ENCODE results near the gene PRR36.

The PRR36 gene

DNA sequence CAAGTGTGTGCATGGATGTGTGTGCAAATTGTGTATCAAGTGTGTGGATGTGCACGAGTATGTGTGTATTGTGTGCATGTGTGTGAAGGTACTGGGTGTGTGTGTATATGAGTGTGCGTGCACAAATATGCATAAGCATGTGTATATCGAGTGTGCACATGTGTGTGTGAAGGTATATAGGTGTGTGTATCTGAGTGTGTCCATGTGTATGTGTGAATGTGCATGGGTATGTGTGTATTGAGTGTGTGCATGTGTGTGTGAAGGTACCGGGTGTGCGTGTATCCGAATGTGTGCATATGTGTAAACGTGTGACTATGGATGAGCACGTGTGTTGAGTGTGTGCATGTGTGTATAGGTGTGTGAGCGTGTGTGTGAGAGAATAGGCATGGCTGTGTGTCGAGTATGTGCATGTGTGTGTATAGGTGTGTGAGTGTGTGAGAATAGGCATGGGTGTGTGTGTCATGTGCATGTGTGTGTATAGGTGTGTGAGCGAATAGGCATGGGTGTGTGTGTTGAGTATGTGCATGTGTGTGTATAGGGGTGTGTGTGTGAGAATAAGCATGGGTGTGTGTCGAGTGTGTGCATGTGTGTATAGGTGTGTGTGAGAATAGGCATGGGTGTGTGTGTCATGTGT lies 31.4 kb downstream of the PRR36 start:
- DNase-seq = no peak

DNA sequence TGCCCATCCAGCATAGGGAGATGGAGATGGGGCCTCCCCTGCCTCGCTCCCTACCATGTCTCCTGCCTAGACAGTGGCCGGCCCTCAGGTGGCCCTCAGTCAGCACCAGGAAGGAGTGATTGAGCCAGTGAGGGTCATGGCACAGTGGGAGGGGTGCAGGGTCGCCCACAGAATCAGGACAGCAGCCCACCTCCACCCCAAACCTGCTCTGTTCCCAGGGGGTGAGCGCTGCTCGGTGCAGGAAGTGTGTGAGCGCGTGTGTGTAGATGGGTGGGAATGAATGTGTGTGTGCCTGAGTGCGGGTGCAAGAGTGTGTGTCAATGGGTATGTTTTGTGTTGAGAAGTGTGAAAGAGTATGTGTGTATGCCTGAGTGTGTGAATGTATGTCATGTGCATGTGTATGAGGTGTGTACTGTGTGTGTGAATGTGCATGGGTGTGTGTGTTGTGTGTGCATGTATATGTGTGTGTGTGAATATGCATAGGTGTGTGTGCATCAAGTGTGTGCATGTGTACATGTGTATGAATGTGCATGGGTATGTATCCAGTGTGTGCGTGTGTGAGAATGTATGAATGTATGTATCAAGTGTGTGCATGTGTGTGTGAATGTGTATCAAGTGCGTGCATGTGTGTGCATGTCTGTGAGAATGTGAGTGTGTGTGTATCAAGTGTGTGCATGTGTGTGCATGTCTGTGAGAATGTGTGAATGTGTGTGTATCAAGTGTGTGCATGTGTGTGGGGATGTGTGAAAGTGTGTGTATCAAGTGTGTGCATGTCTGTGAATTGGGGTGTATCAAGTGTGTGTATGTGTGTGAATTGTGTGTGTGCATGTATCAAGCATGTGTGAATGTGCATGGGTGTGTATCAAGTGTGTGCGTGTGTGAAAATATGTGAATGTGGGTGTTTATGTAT lies 32.2 kb downstream of the PRR36 start:
- DNase-seq = no peak

DNA sequence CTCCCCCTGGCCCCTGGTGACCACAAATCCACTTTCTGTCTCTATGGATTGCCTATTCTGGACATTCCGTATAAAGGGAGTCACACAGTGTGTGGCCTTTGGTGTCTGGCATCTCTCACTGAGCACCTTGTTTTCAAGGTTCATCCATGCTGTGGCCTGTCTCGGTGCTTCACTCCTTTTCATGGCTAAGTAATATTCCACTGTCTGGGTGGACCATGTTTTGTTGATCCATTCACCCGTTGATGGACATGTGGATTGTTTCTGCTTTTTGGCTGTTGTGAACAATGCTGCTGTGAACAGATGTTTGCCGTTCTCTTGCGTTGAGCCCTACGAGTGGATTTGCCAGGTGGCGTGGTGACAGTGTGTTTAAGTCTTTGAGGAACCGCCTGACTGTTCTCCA lies 33.6 kb downstream of the PRR36 start:
- no peak for DNase-seq

DNA sequence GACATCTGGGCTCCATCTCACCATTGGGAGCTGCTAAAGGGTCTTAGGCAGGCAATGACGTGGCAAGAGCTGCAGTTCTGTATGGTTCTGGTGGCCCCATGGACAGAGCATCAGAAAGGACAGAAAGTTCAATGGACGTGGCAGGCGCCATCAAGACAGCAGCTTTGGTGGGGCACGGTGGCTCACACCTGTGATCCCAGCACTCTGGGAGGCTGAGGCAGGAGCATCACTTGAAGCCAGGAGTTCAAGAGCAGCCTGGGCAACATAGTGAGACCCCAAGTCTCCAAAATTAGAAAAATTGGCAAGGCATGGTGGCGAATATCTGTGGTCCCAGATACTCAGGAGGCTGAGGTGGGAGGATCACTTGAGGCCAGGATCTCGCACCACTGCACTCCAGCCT lies 34.7 kb downstream of the PRR36 start:
- DNase-seq = no peak

DNA sequence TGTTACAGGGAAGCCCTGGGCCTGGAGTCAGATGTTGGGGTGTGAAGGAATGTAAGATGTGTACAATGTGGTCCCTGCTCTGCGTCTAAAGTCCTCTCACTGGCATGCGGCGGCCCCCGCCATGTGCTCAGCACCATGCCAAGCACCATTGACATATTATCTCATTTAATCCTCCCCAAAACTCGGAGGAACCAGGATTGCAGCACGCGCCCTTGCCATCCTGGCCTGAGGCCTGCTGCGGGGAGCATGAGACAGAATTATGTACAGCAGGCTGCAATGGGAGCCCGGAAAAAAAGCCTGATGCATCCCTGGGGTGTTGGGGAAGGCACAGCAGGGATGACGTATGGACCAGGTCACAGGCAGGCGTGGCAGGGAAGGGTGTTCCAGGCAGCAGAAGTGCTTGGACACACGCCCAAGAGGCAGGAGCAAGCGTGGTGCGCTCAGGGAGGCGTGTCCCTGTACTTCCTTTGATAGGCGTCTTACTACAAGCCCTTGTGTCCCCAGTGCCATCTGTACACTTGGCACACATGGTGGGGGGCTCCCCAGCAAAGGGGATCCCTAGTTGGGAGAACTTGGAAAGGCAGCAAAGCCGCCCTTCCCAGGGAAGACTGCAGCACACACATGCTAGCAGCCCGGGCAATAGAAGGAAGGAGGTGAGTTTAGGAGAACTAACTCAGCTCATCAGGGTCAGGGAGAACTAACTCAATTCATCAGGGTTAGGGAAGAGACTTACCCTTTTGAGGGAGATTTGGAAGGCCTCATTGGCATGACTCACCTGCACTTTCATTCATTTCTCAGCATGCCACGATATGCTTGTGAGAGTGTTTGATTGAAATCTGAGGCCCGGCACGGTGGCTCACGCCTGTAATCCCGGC lies 40.7 kb downstream of the PRR36 start:
- no peak for DNase-seq

DNA sequence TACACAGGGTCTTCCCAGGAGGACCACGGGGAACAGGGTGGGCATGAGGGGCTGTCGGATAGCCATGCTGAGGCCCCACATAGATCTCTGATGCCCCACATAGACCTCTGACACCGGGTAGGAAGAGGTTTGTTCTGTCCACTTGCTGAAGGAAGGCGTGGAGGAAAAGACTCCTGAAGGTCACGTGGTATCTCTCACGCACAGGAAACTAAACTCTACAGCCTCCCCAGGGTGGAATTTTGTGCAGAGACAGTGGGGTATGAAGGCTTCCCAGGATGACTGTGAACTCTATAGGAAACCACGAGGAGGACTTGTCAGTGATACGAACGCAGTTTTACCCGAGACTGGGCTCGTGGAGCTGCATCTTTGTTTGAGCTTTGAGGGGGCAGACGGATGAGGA lies 41.4 kb downstream of the PRR36 start:
- no peak for DNase-seq

DNA sequence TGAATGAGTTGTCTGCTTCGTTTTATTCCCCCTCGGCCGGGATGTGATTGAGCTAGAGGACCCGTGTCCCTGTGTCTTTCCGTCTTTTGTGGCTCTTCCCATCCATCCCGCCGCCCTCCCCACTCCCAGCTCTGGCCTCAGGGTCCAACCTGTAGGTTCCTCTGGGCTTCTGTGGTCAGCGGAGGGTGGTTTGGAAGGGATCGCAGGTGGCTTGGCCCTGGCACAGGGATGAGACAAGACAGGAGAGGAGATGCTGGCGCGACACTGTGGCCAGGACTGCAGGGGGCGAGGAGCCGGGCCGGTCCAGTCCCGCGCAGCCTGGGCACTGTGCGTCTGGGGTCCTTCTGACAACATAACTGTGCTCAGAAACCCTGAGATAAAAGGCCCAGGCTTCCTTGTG lies 42.2 kb downstream of the PRR36 start:
- no peak for DNase-seq

DNA sequence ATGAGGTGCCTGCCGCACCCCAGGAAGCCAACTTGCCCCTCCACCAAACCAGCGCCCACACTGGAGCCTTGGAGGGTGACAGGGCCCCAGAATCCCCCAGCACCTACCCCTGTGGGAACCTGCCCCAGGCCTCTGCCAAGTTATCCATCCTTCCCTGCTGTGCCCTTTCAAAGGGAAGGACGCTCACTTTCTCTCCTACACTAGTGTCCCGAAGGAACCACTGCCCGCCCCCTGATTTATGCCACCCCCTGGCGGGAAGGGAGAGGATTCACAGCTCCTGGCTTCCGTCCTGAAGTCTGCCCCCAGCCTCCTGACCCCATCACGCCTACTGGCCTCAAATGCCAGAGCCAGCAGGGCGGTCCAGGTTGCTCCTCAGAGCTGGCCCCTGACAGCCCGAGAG lies 42.7 kb downstream of the PRR36 start:
- DNase-seq = no peak

DNA sequence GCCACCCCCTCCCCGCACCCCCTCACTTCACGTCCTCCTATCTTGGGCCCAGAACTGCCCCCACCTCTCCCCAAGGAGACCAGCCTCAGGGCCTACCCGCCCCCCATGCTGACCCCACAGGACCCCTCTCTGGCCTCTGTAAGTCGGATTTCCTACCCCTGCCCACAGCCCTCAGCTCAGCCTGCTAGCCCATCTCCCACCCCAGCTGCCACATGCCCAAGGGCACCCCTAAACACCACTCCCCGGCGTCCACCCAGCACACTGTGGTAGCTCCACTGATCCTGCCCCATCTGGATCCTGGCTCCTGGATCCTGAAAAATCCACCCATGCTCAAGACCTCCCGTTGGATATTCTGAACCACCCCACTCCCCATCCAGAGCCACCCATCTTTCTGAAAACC lies 43.4 kb downstream of the PRR36 start:
- no peak for DNase-seq

DNA sequence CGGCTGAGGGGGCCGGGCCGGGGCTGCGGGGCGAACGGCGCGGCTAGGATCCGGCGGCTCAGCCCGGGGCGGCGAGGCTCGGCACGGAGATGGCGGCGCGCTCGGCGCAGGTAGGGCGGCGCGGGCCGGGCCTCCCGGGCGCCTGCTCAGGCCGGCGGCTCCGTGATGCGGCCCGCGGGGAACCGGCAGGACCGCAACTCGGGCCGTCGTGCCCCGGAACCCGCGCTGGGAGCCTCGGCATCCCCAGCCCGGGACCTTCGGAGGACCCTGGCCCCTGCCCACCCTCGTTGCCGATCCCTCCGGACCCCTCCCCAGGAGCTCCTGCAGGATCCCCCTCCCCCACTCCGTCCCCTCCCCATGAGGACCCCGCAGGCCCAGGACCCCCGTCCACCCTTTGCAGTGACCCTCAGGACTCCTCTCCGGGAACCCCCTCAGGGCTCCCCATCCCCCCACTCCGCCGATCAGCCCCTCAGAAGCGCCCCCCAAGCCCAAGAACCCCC lies 43.9 kb downstream of the PRR36 start:
- no peak for DNase-seq

DNA sequence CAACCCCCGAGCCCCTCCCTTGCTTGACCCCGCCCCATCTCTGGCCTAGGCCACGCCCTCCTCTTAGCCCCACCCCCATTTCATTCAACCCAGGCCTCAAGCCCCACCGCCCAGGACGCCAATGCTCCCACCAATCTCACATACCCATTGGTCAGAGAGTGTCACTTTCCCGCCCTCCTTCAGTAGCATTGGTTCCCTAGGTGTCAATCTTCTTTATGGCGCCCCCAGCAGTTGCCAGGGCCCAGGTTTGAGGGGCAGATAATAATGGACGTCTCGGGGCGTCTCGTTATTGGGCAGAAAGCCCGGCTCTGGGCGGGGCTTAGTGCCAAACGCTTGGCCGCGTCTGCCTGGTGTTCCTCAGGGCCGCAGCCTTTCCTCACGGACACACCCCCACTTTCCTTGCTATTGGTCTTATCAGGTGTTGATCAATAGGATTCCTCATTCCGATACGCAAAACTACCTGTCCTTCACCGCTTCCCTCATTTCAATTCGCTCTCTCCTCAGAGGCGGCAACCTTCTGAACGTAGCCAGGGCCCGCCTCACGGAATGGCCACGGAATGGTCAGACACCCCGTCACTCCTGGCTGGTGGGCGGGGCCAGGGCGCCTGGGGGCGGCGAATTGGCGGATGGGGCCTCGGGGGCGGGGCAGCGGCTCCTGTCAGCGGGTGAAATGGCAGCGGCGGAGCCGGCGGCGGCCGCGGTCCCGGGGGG lies 44.5 kb downstream of the PRR36 start, which contains the start of gene EVI5L:
Gene EVI5L (plus strand): TSS at position 658 of the 711 bp plus-strand sequence. CDS start 16,325 bp downstream, outside the sequence.
- peak; percentile 92 for DNase-seq

DNA sequence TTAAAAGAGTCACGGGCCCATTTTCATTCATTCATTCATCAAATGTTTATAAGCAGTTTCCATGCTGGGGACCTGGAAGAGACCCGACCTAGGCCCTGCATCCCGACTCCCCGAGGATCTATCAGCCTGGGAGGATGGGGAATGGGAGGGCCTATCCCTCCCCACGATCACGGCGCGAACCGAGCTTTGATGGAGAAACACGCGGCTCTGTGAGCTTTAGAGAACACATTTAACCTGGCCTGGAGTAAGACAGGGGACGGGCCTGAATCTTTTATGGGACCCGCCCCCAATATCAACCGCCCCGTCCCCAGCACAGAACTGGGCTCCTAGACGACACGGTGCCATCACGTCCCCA lies 45.0 kb downstream of the PRR36 start:
- DNase-seq = no peak

DNA sequence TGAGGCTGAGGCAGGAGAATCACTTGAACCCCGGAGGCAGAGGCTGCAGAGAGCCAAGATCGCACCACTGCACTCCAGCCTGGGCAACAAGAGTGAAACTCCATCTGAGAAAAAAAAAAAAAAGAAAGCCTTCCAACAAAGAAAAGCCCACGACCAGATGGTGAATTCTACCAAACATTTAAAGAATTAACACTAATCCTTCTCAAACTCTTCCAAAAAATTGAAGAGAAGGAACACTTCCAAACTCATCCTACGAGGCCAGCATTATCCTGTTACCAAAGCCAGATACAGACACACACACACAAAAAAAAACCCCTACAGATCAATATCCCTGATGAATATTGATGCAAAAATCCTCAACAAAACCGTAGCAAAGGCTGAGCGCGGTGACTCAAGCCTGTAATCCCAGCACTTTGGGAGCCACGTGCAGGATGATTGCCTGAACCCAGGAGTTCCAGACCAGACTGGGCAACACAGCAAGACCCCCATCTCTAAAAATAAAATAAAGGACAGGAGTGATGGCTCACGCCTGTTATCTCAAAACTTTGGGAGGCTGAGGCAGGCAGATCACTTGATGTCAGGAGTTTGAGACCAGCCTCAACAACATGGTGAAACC lies 50.4 kb downstream of the PRR36 start:
- no peak for DNase-seq

DNA sequence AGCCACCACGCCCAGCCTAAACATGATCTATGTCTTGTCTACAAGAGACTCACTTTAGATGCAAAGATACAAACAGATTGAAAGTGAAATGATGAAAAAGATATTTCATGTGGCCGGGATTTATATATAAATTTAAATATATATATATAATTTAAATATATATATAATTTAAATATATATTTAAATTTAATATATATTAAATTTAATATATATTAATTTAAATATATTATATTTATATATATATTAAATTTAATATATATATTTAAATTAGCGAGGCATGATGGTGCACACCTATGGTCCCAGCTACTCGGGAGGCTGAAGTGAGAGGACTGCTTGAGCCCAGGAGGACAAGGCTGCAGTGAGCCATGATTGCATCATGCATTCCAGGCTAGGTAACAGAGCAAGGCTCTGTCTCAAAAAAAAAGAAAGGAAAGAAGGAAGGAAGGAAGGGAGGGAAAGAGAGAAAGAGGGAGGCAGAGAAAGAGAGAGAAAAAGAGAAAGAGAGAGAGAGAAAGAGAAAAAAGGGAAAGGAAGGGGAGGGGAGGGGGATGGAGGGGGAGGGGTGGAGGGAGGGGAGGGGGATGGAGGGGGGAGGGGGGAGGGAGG lies 51.2 kb downstream of the PRR36 start:
- DNase-seq = no peak

DNA sequence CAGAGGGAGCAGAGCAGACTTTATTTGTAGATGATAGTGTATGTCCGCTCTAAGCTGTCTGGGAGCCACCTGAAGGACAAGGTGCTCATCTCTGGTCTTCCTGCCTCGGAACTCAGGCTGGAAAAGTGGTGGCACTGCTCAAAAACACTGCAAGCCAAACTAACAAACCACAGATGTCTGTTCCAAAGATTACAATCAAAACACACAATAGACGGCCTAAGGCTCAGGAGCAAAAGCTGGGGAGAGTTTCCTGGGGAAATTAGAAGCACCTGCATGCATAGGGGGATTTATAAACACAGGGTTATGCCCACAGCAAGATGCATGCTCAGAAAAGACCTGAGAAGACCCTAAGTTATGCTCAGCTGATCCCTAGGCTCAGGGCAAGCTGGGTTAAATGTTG lies 53.6 kb downstream of the PRR36 start:
- no peak for DNase-seq

DNA sequence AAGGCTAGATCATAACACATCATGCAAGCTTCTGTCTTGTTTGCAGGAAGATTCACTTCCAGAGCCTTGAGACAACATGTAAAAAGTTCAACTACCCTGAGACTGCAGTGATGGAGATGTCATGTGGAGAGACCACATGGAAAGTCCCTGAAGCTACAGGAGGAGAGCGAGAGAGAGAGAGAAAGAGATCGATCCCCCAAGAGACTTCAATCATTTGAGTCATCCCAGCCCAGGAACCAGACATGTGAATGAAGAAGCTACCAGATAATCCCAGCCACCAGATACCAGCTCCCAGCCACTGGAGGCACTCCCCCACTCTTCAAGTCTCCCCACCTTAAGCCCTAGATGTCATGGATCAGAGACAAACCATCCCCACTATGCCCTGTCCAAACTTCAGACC lies 54.9 kb downstream of the PRR36 start:
- no peak for DNase-seq

DNA sequence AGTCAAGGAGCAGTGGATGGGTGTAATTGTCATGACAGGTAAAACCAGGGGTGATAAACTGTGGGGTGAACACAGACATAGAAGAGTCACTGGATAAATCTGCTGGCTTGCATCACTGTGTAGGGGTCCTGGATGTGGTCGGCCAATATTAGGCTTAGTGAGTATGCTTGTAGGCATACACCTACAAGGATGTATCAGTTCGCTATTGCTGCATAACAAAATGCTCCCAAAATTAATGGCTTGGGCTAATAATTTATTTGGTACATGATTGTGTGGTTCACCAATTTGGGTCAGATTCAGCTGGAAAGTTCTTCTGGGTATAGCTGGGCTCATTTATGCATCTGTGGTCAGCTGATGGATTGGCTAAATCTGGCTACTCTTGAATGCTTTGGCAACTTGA lies 55.4 kb downstream of the PRR36 start:
- no peak for DNase-seq

Data from NK-92 treated with Interleukin-12 subunit alpha and Interleukin-12 subunit beta, amount 100 ng/mL, for 24 hours (cell line).